Effector memory CD4-positive, alpha-beta T cell (primary cell): ENCODE data around the gene RIMS3.

Source experiments
- DNase-seq, 3 donors: peaks; one replicate each; pipeline ENCODE4 v3.0.0-alpha.2; 2020
- H3K27ac ChIP-seq: 2 replicates; pipeline ENCODE4 v1.7.0; 2013; ENCODE audit warnings: mild to moderate bottlenecking, low read length, moderate library complexity; ENCODE audit not compliant: insufficient read depth, poor library complexity, severe bottlenecking
- H3K27me3 ChIP-seq: replicated peaks from 2 replicates; pipeline ENCODE4 v1.7.0; 2013; ENCODE audit warnings: mild to moderate bottlenecking, low read length; ENCODE audit not compliant: insufficient read depth, control insufficient read depth, poor library complexity, severe bottlenecking
- H3K36me3 ChIP-seq: 2 replicates; pipeline ENCODE4 v1.7.0; 2013; ENCODE audit warnings: mild to moderate bottlenecking, low read length, moderate library complexity; ENCODE audit not compliant: control insufficient read depth, insufficient read depth
- H3K4me1 ChIP-seq: 2 replicates; pipeline ENCODE4 v1.7.0; 2013; ENCODE audit warnings: low read length, mild to moderate bottlenecking; ENCODE audit not compliant: control insufficient read depth, insufficient read depth, poor library complexity, severe bottlenecking
- H3K4me3 ChIP-seq: 2 replicates; pipeline ENCODE4 v1.7.0; 2013; ENCODE audit warnings: low read length, low read depth, mild to moderate bottlenecking; ENCODE audit not compliant: insufficient read depth, poor library complexity, severe bottlenecking
- H3K9me3 ChIP-seq: 2 replicates; pipeline ENCODE4 v1.7.0; 2013; ENCODE audit warnings: mild to moderate bottlenecking, low read length, moderate library complexity; ENCODE audit not compliant: control insufficient read depth

Gene RIMS3

GRCh38 chr1:40657046-40657445 is 8.4 kb downstream of the RIMS3 start:
- Histone ChIP-seq H3K27me3 (no peaks in the 10 kb centered on the region), H3K27ac (no peak overlapping the region), H3K9me3 (no peaks in the 10 kb centered on the region), H3K4me1 (no peaks in the 10 kb centered on the region), H3K4me3 (no peak overlapping the region), H3K36me3 (no peaks in the 10 kb centered on the region)
- no peak for DNase-seq

- no peak overlapping the region for H3K4me3 ChIP-seq
- H3K9me3 ChIP-seq: no peaks in the 10 kb centered on the region
- no peaks in the 10 kb centered on the region for H3K36me3 ChIP-seq
- H3K27me3 ChIP-seq: no peaks in the 10 kb centered on the region
- no peaks in the 10 kb centered on the region for H3K4me1 ChIP-seq
- H3K27ac ChIP-seq: no peak overlapping the region
- DNase-seq: no peak
Measured at GRCh38 chr1:40653851-40654537, 11.5 kb downstream of the RIMS3 start.

- Histone ChIP-seq H3K36me3 (no peaks in the 10 kb centered on the region), H3K4me1 (no peaks in the 10 kb centered on the region), H3K9me3 (no peaks in the 10 kb centered on the region), H3K27me3 (no peaks in the 10 kb centered on the region), H3K27ac (no peak overlapping the region), H3K4me3 (no peak overlapping the region)
- no peak for DNase-seq
Measured at GRCh38 chr1:40652979-40653378, 12.5 kb downstream of the RIMS3 start.

DNA sequence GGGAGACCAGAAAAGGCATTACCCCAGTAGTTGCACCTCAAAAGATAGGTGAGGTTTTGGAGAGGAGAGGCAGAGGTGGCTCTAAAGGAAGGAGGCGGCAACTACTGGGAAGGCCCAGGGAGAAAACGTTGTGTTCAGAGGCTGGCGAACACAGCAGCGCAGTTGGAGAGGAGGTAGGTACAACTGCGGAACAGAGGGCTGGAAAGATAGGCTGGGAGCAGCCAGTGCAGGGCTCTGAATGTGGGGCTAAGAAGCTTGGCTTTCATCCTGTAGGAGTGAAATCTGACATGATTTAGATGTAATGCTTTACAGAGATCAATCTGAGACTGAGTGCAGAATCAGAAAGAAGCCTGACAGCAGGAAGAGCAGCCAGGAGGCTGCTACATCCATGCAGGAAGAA is 13.0 kb downstream of the RIMS3 start:
- H3K4me3 ChIP-seq: no peak overlapping the region
- H3K9me3 ChIP-seq: no peaks in the 10 kb centered on the region
- DNase-seq: no peak
- H3K36me3 ChIP-seq: no peaks in the 10 kb centered on the region
- H3K27ac ChIP-seq: no peak overlapping the region
- no peaks in the 10 kb centered on the region for H3K27me3 ChIP-seq
- H3K4me1 ChIP-seq: no peaks in the 10 kb centered on the region

GRCh38 chr1:40651138-40651857 is 14.2 kb downstream of the RIMS3 start:
- no peaks in the 10 kb centered on the region for H3K36me3 ChIP-seq
- H3K9me3 ChIP-seq: no peaks in the 10 kb centered on the region
- no peaks in the 10 kb centered on the region for H3K27me3 ChIP-seq
- DNase-seq: no peak
- H3K4me3 ChIP-seq: no peak overlapping the region
- no peaks in the 10 kb centered on the region for H3K4me1 ChIP-seq
- no peak overlapping the region for H3K27ac ChIP-seq

- H3K9me3 ChIP-seq: no peaks in the 10 kb centered on the region
- H3K4me1 ChIP-seq: no peaks in the 10 kb centered on the region
- no peak overlapping the region for H3K4me3 ChIP-seq
- no peak overlapping the region for H3K27ac ChIP-seq
- H3K36me3 ChIP-seq: no peaks in the 10 kb centered on the region
- no peaks in the 10 kb centered on the region for H3K27me3 ChIP-seq
- DNase-seq: no peak
Measured at GRCh38 chr1:40650075-40650474, 15.4 kb downstream of the RIMS3 start.

GRCh38 chr1:40649592-40649930 is 15.9 kb downstream of the RIMS3 start:
- H3K9me3 ChIP-seq: no peaks in the 10 kb centered on the region
- DNase-seq: no peak
- no peaks in the 10 kb centered on the region for H3K27me3 ChIP-seq
- no peaks in the 10 kb centered on the region for H3K4me1 ChIP-seq
- H3K36me3 ChIP-seq: no peaks in the 10 kb centered on the region
- no peak overlapping the region for H3K4me3 ChIP-seq
- H3K27ac ChIP-seq: no peak overlapping the region

- H3K36me3 ChIP-seq: no peaks in the 10 kb centered on the region
- no peaks in the 10 kb centered on the region for H3K27me3 ChIP-seq
- DNase-seq: no peak
- H3K4me3 ChIP-seq: no peak overlapping the region
- H3K4me1 ChIP-seq: no peaks in the 10 kb centered on the region
- no peak overlapping the region for H3K27ac ChIP-seq
- H3K9me3 ChIP-seq: no peaks in the 10 kb centered on the region
Measured at GRCh38 chr1:40648928-40649591, 16.4 kb downstream of the RIMS3 start.

DNA sequence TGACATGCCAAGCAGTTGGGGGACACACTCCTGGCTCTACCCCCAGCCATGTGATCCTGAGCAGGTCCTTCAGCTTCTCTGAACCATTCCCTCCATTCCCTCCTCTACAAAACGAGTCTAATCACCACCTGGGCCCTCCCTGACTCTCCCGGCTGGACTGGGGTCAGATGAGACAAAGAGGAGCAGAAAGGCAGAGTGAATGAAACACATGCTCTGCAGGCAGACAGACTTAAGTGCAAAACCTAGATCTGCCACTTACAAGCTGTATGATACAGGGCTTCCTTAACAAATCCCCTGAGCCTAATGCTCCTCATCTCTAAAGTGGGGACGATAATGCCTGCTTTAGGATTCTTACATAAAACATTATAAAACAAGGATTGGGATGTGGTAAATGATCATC is 17.3 kb downstream of the RIMS3 start:
- H3K36me3 ChIP-seq: no peaks in the 10 kb centered on the region
- H3K4me3 ChIP-seq: no peak overlapping the region
- no peak for DNase-seq
- no peaks in the 10 kb centered on the region for H3K9me3 ChIP-seq
- no peaks in the 10 kb centered on the region for H3K27me3 ChIP-seq
- no peak overlapping the region for H3K27ac ChIP-seq
- H3K4me1 ChIP-seq: no peaks in the 10 kb centered on the region

DNA sequence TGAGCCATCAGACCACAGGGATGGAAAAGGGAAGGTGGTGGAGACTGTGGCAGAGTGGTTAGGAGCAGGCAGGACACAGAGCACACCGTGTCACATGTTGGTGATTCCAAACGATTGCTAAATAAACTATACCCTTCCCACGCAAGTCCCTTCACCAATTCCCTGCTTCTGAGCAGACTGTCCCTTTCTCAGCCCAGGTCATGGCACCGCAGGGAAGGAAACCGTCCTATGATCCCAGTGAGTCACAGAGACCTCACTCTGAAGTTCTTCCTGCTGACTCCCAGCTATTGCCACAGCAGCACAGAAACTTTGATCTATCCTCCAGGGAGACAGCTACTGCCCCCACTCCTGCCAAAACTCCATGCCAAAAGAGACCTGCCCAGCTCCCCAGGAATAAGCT is 19.2 kb downstream of the RIMS3 start:
- H3K4me3 ChIP-seq: no peak overlapping the region

More for the DNA sequence above, 19.2 kb downstream of the RIMS3 start:
- Histone ChIP-seq H3K36me3 (no peaks in the 10 kb centered on the region), H3K4me1 (no peaks in the 10 kb centered on the region), H3K27ac (no peak overlapping the region), H3K27me3 (no peaks in the 10 kb centered on the region), H3K9me3 (no peaks in the 10 kb centered on the region)
- no peak for DNase-seq
